Choroid plexus epithelial cell (primary cell): ENCODE data around the gene OSTN.

Experiments
- DNase-seq: peaks from one replicate; pipeline ENCODE4 v3.0.0-alpha.2; 2010; ENCODE audit warnings: low read depth
- H3K4me3 ChIP-seq: 2 replicates; pipeline ENCODE4 v1.5.1; 2011; ENCODE audit warnings: low read depth, mild to moderate bottlenecking, control low read depth, low read length, moderate library complexity
- TF ChIP-seq, protein P1 (sequence below): conservative IDR thresholded peaks from 2 replicates; pipeline ENCODE4 v1.5.1; 2011; ENCODE audit warnings: low read depth, mild to moderate bottlenecking, control low read depth, inconsistent platforms, low read length, moderate library complexity

OSTN gene, protein sequence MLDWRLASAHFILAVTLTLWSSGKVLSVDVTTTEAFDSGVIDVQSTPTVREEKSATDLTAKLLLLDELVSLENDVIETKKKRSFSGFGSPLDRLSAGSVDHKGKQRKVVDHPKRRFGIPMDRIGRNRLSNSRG

GRCh38 chr3:191198932-191199331 lies at the start of gene OSTN:
OSTN (plus strand) TSS chr3:191199241; CDS start chr3:191212533, 13,292 bp downstream.
- no peak within 1 kb of the TSS for H3K4me3 ChIP-seq
- TF ChIP-seq, protein P1, sequence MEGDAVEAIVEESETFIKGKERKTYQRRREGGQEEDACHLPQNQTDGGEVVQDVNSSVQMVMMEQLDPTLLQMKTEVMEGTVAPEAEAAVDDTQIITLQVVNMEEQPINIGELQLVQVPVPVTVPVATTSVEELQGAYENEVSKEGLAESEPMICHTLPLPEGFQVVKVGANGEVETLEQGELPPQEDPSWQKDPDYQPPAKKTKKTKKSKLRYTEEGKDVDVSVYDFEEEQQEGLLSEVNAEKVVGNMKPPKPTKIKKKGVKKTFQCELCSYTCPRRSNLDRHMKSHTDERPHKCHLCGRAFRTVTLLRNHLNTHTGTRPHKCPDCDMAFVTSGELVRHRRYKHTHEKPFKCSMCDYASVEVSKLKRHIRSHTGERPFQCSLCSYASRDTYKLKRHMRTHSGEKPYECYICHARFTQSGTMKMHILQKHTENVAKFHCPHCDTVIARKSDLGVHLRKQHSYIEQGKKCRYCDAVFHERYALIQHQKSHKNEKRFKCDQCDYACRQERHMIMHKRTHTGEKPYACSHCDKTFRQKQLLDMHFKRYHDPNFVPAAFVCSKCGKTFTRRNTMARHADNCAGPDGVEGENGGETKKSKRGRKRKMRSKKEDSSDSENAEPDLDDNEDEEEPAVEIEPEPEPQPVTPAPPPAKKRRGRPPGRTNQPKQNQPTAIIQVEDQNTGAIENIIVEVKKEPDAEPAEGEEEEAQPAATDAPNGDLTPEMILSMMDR: no peak
- DNase-seq: no peak

DNA sequence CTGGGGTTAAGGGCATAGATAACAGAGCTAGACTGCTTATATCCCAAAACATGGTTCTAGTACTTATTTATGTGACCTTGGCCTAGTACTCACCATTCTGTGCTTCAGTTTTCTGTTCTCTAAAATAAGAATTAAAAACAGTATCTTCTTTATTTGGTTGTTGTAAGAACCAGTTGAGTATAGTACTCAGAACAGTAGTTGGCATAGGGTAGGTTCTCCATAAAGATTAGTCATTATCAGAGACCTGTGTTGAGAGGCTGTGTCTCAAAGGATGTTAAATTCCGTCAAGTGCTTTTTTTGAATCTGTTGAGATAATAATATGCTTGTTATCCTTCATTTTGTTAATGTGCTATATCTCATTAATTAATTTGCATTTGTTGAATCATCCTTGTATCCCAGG lies 47.4 kb upstream of the OSTN start:
- H3K4me3 ChIP-seq: no peak overlapping the region
- TF ChIP-seq, protein P1: no peak
- DNase-seq: no peak

DNA sequence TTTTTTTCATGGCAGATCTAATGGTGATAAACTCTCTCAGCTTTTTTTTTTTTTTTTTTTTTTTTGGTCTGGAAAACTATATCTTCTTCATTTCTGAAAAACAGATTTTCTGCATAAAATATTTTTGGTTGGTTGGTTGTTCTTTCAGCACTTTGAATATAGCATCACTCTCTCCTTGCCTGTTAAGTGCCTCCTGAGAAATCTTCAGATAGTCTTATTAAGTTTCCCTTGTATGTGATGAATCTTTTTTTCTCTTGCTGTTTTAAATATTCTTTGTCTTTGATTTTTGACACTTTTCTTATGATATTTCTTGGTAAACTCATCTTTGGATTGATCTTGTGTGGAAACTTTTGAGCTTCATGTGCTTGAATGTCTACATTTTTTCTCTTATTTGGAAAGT lies 44.2 kb upstream of the OSTN start:
- no peak for DNase-seq
- H3K4me3 ChIP-seq: no peak overlapping the region
- TF ChIP-seq, protein P1: no peak

GRCh38 chr3:191158247-191158646 lies 40.8 kb upstream of the OSTN start:
- TF ChIP-seq, protein P1: no peak
- no peak overlapping the region for H3K4me3 ChIP-seq
- no peak for DNase-seq

DNA sequence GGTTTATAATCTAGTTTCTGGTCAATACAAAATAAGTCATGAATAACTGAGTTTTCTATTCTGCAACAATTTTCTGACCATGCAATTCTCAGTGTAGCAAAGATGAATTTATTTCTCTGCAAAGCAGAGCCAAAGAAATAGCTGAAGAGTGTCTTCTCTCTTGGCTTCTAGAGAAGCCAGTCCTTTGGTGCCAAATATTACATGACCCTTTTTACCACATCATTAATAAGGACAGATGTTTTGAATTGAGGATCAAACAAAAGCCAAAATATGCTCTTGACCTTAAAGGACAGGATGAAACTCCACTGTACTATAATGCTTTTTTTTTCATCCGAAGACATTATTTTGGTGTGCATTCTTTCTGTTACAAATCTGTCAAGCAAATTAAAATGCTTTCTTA lies 40.2 kb upstream of the OSTN start:
- no peak for DNase-seq
- no peak overlapping the region for H3K4me3 ChIP-seq
- TF ChIP-seq, protein P1: no peak

- no peak overlapping the region for H3K4me3 ChIP-seq
- TF ChIP-seq, protein P1: no peak
- DNase-seq: no peak
These were observed 33.2 kb upstream of the OSTN start for GRCh38 chr3:191165802-191166201.

GRCh38 chr3:191166368-191166767 lies 32.7 kb upstream of the OSTN start:
- TF ChIP-seq, protein P1: no peak
- no peak for DNase-seq
- H3K4me3 ChIP-seq: no peak overlapping the region
